GM12873 (cell line): Measurements from ENCODE around the gene CLDN5.

Source experiments
- CTCF ChIP-seq: IDR thresholded peaks from 2 replicates; pipeline ENCODE4 v1.5.1; 2012; ENCODE audit warnings: low read depth, mild to moderate bottlenecking, moderate library complexity, low read length, control low read depth; ENCODE audit not compliant: insufficient read depth; ENCODE audit errors: missing control alignments

CLDN5 gene

DNA sequence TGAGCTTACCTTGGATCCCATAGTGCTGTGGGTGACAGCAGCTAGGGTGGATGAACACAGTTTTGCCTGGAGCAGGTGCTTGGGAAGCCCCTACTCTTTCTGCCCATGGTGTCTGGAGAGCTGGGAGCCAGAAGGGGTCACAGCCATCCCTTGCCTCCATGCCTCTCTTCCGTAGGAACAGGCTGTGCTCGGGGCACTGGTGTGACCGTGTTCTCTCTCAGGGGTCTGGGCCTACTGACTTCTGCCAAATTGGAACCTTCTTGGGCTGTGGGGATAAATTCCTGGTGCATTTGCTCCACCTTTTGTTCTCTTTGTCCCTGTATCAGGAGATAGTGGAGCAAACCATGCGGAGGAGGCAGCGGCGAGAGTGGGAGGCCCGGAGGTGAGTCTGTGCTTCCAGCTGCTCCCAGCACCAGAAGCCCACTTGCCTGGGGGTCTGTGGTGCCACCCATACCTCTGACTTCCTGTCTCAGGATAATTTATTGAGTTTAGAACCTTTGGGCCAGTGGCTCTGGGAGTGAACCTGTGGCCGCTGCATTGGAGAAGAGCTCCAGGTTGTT lies 30.1 kb downstream of the CLDN5 start:
- TF ChIP-seq CTCF: no peak

GRCh38 chr22:19492504-19493174 lies 31.6 kb downstream of the CLDN5 start:
- no peak for TF ChIP-seq CTCF

- TF ChIP-seq CTCF: no peak
These were observed 33.5 kb downstream of the CLDN5 start for GRCh38 chr22:19490628-19491230.

DNA sequence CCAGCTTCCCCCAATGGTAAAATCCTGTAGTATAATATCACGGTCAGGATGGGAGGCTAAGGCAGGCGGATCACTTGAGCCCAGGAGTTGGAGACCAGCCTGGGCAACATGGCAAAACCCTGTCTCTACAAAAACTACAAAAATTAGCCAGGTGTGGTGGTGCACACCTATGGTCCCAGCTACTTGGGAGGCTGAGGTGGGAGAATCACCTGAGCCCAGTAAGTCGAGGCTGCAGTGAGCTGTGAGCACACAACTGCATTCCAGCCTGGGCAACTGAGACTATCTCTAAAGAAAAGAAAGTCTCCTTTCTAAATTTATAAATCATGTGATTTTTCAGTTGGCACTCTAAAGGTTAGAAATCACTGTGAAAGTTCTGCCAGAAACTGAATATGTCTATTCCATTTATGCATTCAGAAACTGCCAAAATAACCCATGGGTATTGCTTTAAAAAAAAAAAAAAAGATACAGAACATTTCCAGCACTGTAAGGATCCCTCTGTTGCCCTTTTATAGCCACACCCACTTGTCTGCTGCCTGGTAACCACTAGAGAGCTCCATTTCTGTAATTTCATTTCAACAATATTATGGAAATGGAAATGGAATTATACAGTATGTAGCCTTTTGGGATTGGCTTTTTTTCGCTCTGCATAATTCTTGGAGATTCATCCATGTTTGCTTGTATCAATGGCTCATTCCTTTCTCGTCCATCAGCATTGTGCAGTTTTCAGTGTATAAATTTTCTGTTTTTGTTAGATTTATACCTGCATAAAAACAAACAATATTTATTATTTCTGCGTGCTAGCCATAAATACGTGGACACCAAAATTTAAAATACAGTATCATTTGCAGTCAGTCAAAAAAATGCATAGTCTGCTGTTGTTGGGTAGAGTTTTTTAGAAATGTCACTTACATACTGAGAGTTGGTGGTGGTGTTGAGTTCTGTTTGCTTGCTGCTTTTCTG lies 35.0 kb downstream of the CLDN5 start:
- no peak for TF ChIP-seq CTCF

DNA sequence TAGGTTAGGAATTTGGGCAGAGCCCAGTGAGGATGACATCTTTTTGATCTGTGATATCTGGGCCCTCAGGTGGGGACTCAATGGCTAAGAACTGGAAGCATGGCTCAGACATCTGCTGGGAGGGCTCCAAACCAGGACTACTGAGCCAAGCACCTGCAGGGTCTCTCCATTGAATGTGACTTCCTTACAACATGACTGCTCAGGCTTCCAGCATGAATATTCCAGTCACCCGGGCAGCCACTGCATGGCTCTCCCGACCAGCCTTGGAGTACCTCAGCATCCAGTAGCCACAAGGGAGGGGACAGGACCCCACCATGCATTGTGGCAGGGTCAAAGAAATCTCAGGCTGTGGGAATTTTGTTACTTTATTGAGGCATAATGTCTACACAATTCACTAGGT lies 35.9 kb downstream of the CLDN5 start:
- no peak for TF ChIP-seq CTCF

GRCh38 chr22:19483481-19484244 lies 40.5 kb downstream of the CLDN5 start:
- TF ChIP-seq CTCF: no peak
